GM21390 (cell line): ENCODE results near the gene C2orf81.
"Not testable (repeated sequence)": the region's sequence is repeated elsewhere in the genome, so short reads cannot be mapped to it uniquely, and the experiment has no call there.

ENCODE experiments used
- ATAC-seq: cut with Tn5 transposase; IDR thresholded peaks from one replicate; pipeline ENCODE4 v1.9.1; 2021; ENCODE audit not compliant: unreplicated experiment

Gene C2orf81

GRCh38 chr2:74421221-74421870 lies at the start of gene C2orf81, which contains the start of gene WDR54:
C2orf81 (minus strand) TSS chr2:74421619; CDS start chr2:74421560, 59 bp downstream.
WDR54 (plus strand) TSS chr2:74421730; CDS start chr2:74422154, 424 bp downstream.
- peak; percentile 94 for ATAC-seq

- ATAC-seq: not testable (repeated sequence)
Measured at GRCh38 chr2:74470742-74471141, 49.3 kb upstream of the C2orf81 start.

GRCh38 chr2:74464406-74464805 lies 43.0 kb upstream of the C2orf81 start:
- peak; percentile 6 for ATAC-seq

GRCh38 chr2:74462786-74463105 lies 41.3 kb upstream of the C2orf81 start:
- no peak for ATAC-seq

- ATAC-seq: no peak
Measured at GRCh38 chr2:74462054-74462785, 40.8 kb upstream of the C2orf81 start.

- no peak for ATAC-seq
Measured at GRCh38 chr2:74461187-74462053, 40.0 kb upstream of the C2orf81 start.

GRCh38 chr2:74460187-74460586 lies 38.8 kb upstream of the C2orf81 start:
- ATAC-seq: not testable (repeated sequence)

- ATAC-seq: not testable (repeated sequence)
Measured at GRCh38 chr2:74459503-74460118, 38.2 kb upstream of the C2orf81 start.

GRCh38 chr2:74458938-74459363 lies 37.5 kb upstream of the C2orf81 start:
- no peak for ATAC-seq

GRCh38 chr2:74458132-74458937 lies 36.9 kb upstream of the C2orf81 start, which contains the start of gene WBP1:
WBP1 (plus strand) TSS chr2:74458438; CDS start chr2:74458603, 165 bp downstream.
- ATAC-seq: peak; percentile 84

- ATAC-seq: peak; percentile 31
Measured at GRCh38 chr2:74457549-74458131, 36.2 kb upstream of the C2orf81 start.

- ATAC-seq: no peak
Measured at GRCh38 chr2:74457129-74457548, 35.7 kb upstream of the C2orf81 start.

GRCh38 chr2:74454654-74455511 lies 33.5 kb upstream of the C2orf81 start, which contains the start of gene INO80B:
INO80B (plus strand) TSS chr2:74455087; CDS start chr2:74455117, 30 bp downstream.
- ATAC-seq: peak; percentile 39

- ATAC-seq: no peak
Measured at GRCh38 chr2:74450570-74451190, 29.3 kb upstream of the C2orf81 start.

GRCh38 chr2:74448771-74449170 lies 27.4 kb upstream of the C2orf81 start:
- no peak for ATAC-seq

- no peak for ATAC-seq
Measured at GRCh38 chr2:74447230-74447999, 26.0 kb upstream of the C2orf81 start.
